Caco-2 (cell line): ENCODE results near the gene FAM83B. TPM values are rescaled to one million over a fixed set of nuclear protein-coding genes. Genes with fewer than 3 reads are reported as not detected.

Experiments
- BruUV-seq: library from RNA; stranded (reverse); fragments of 400-500 nt; replicated peaks from 2 replicates; lab custom pipeline; 2021; lab: Mats Ljungman, UMichigan
- CTCF ChIA-PET: fragments of 300-600 bp; sonication (Branson Sonifier 250); formaldehyde crosslinking; loops from one replicate; lab custom pipeline; 2022; ENCODE audit warnings: antibody characterized with exemption; lab: Charles Lee
- POLR2A ChIA-PET: fragments of 300-600 bp; sonication (Branson Sonifier 250); formaldehyde crosslinking; loops from one replicate; lab custom pipeline; 2022; ENCODE audit warnings: antibody characterized with exemption; lab: Charles Lee
- DNase-seq, 2 experiments: peaks; one replicate each; pipeline versions ENCODE4 v3.0.0 to v3.0.0-alpha.2; 2020 to 2022
- H3K27me3 ChIP-seq: replicated peaks from 2 replicates; pipeline ENCODE4 v1.6.0; 2011; ENCODE audit warnings: low read length; ENCODE audit not compliant: control insufficient read depth, insufficient read depth
- H3K36me3 ChIP-seq: 2 replicates; pipeline ENCODE4 v1.5.1; 2011; ENCODE audit warnings: low read length; ENCODE audit not compliant: control insufficient read depth, insufficient read depth
- H3K4me1 ChIP-seq: fragments of 250-450 bp; sonication (Bioruptor Pico); 2 replicates; pipeline ENCODE4 v1.5.1; 2020; ENCODE audit warnings: mild to moderate bottlenecking
- H3K4me3 ChIP-seq: 2 replicates; pipeline ENCODE4 v1.5.1; 2011; ENCODE audit warnings: low read depth, mild to moderate bottlenecking, control low read depth, low read length
- H3K9me3 ChIP-seq: fragments of 250-450 bp; sonication (Bioruptor Pico); 2 replicates; pipeline ENCODE4 v1.5.1; 2020; ENCODE audit warnings: mild to moderate bottlenecking, moderate library complexity
- H3K27ac Mint-ChIP-seq: one replicate; pipeline ENCODE4 v1.8.0; 2022; ENCODE audit warnings: mixed read lengths; ENCODE audit not compliant: unreplicated experiment
- H3K27me3 Mint-ChIP-seq: one replicate; pipeline ENCODE4 v1.8.0; 2022; ENCODE audit warnings: mixed read lengths; ENCODE audit not compliant: insufficient read depth, unreplicated experiment
- H3K36me3 Mint-ChIP-seq: one replicate; pipeline ENCODE4 v1.8.0; 2022; ENCODE audit warnings: mild to moderate bottlenecking, mixed read lengths; ENCODE audit not compliant: insufficient read depth, unreplicated experiment
- H3K4me1 Mint-ChIP-seq: one replicate; pipeline ENCODE4 v1.8.0; 2022; ENCODE audit warnings: low read depth, mixed read lengths; ENCODE audit not compliant: unreplicated experiment
- H3K4me3 Mint-ChIP-seq: one replicate; pipeline ENCODE4 v1.8.0; 2022; ENCODE audit warnings: mild to moderate bottlenecking, moderate library complexity, mixed read lengths; ENCODE audit not compliant: unreplicated experiment
- H3K9me3 Mint-ChIP-seq: one replicate; pipeline ENCODE4 v1.8.0; 2022; ENCODE audit warnings: mixed read lengths; ENCODE audit not compliant: unreplicated experiment
- CTCF ChIP-seq, 2 experiments: fragments of 200-600 bp in 1 of 2; IDR thresholded peaks; 1 replicate in 1 of 2; 2 replicates in 1 of 2; pipeline versions ENCODE4 v1.5.1 to v1.8.0; 2011 to 2022; ENCODE audit warnings: antibody characterized with exemption in 1 of 2, control low read depth in 1 of 2, inconsistent platforms in 1 of 2, low read depth in 1 of 2, low read length in 1 of 2, mild to moderate bottlenecking in 1 of 2, moderate library complexity in 1 of 2; ENCODE audit not compliant: insufficient read depth in 1 of 2, severe bottlenecking in 1 of 2, unreplicated experiment in 1 of 2
- intact Hi-C: fragments of 100-400 bp; cut with micrococcal nuclease; formaldehyde crosslinking; loops from one replicate; pipeline ENCODE4 v1.10.0; 2022; ENCODE audit not compliant: unreplicated experiment
- total RNA-seq: library from RNA; stranded (reverse); gene quantifications from 2 replicates; pipeline ENCODE4 v1.2.3, GENCODE V29; 2022

FAM83B gene
- total RNA-seq, 1 experiment from 2014 or later: 16.9 TPM

- H3K4me1 ChIP-seq: no peaks in the 10 kb centered on the region
- H3K27me3 ChIP-seq: no peaks in the 10 kb centered on the region
- BruUV-seq: no TSS peak
- Mint-ChIP-seq H3K27ac (no peak overlapping the region), H3K27me3 (no peaks in the 10 kb centered on the region), H3K36me3 (no peaks in the 10 kb centered on the region), H3K4me3 (no peak overlapping the region), H3K4me1 (no peaks in the 10 kb centered on the region), H3K9me3 (no peaks in the 10 kb centered on the region)
- no peaks in the 10 kb centered on the region for H3K9me3 ChIP-seq
- ChIA-PET CTCF (no interaction called here), POLR2A (no interaction called here)
- no peak overlapping the region for H3K4me3 ChIP-seq
- TF ChIP-seq CTCF (IDR thresholded peaks at IDR 0.05; ENCODE audit: insufficient read depth in 1 of 2, low read depth in 1 of 2, low read length in 1 of 2, severe bottlenecking in 1 of 2, unreplicated experiment in 1 of 2): no peak
- no peaks in the 10 kb centered on the region for H3K36me3 ChIP-seq
- intact Hi-C loops: no loop called here
- DNase-seq: no peak
Observed at GRCh38 chr6:54921891-54922290, 75.3 kb downstream of the FAM83B start.

- H3K27me3 Mint-ChIP-seq: no peaks in the 10 kb centered on the region
- TF ChIP-seq CTCF (IDR thresholded peaks at IDR 0.05; ENCODE audit: insufficient read depth in 1 of 2, low read depth in 1 of 2, low read length in 1 of 2, severe bottlenecking in 1 of 2, unreplicated experiment in 1 of 2): no peak
- H3K4me1 Mint-ChIP-seq: peaks cover 12% of the 10 kb centered on the region
- POLR2A ChIA-PET: interaction anchor here (0.5 kb wide), 1 partner anchor 14 kb away, joined by 3 read pairs; no protein-coding TSS in a partner anchor
- peaks cover 41% of the 10 kb centered on the region for H3K36me3 Mint-ChIP-seq
- no peak overlapping the region for H3K4me3 ChIP-seq
- no peaks in the 10 kb centered on the region; the same call in 1 of the 2 replicates for H3K36me3 ChIP-seq
- BruUV-seq: no TSS peak
- no peak overlapping the region for H3K27ac Mint-ChIP-seq
- no peak overlapping the region for H3K4me3 Mint-ChIP-seq
- no peaks in the 10 kb centered on the region for H3K27me3 ChIP-seq
- H3K9me3 ChIP-seq: no peaks in the 10 kb centered on the region; the same call in 1 of the 2 replicates
- peaks cover 6% of the 10 kb centered on the region for H3K4me1 ChIP-seq
- no peak for DNase-seq
- H3K9me3 Mint-ChIP-seq: peaks cover 28% of the 10 kb centered on the region
- CTCF ChIA-PET: no interaction called here
- intact Hi-C loops: no loop called here
Observed at GRCh38 chr6:54929245-54929909, 82.8 kb downstream of the FAM83B start.

- intact Hi-C loops: no loop called here
- no peak overlapping the region for H3K4me3 Mint-ChIP-seq
- H3K36me3 Mint-ChIP-seq: peaks cover 41% of the 10 kb centered on the region
- CTCF ChIA-PET: no interaction called here
- DNase-seq: no peak
- no TSS peak for BruUV-seq
- H3K4me1 ChIP-seq: peaks cover 14% of the 10 kb centered on the region
- H3K4me3 ChIP-seq: no peak overlapping the region
- H3K27me3 Mint-ChIP-seq: no peaks in the 10 kb centered on the region
- H3K9me3 Mint-ChIP-seq: peaks cover 28% of the 10 kb centered on the region
- TF ChIP-seq CTCF (IDR thresholded peaks at IDR 0.05; ENCODE audit: insufficient read depth in 1 of 2, low read depth in 1 of 2, low read length in 1 of 2, severe bottlenecking in 1 of 2, unreplicated experiment in 1 of 2): no peak
- no peak overlapping the region for H3K27ac Mint-ChIP-seq
- H3K36me3 ChIP-seq: no peaks in the 10 kb centered on the region; the same call in 1 of the 2 replicates
- no peaks in the 10 kb centered on the region; the same call in 1 of the 2 replicates for H3K9me3 ChIP-seq
- POLR2A ChIA-PET: no interaction called here
- H3K27me3 ChIP-seq: no peaks in the 10 kb centered on the region
- H3K4me1 Mint-ChIP-seq: peaks cover 12% of the 10 kb centered on the region
Observed at GRCh38 chr6:54932622-54933021, 86.1 kb downstream of the FAM83B start.
